HCT116 (cell line): ENCODE measurements around the gene TMEM132C. TPM values are rescaled to one million over a fixed set of nuclear protein-coding genes. Genes with fewer than 3 reads are reported as not detected.

Experiments
- ATAC-seq: fragments of 200-7000 bp; cut with Tn5 transposase; 2 replicates; pipeline ENCODE4 v1.9.1; 2020; ENCODE audit warnings: mild to moderate bottlenecking, moderate library complexity
- BruUV-seq: library from RNA; stranded (reverse); fragments of 400-500 nt; replicated peaks from 2 replicates; lab custom pipeline; 2021; lab: Mats Ljungman, UMichigan
- CTCF ChIA-PET: fragments of 300-600 bp; sonication (Branson Sonifier 250); formaldehyde crosslinking; loops from one replicate; lab custom pipeline; 2021; ENCODE audit warnings: antibody characterized with exemption; lab: Charles Lee
- POLR2A ChIA-PET: fragments of 300-600, 350-600 bp; sonication (Branson Sonifier 250); formaldehyde crosslinking; loops from one replicate; lab custom pipeline; 2021; ENCODE audit warnings: antibody characterized with exemption; lab: Charles Lee
- RAD21 ChIA-PET, 2 experiments: fragments of 300-600 bp; sonication (Branson Sonifier 250); formaldehyde crosslinking; loops; one replicate each; lab custom pipeline; 2023; ENCODE audit warnings: low total read pairs in 2 of 2; ENCODE audit not compliant: uncharacterized antibody in 2 of 2, unreplicated experiment in 2 of 2, low non-redundant PET in 1 of 2; lab: Charles Lee
- DNase-seq: peaks from one replicate; pipeline ENCODE4 v3.0.0-alpha.2; 2010; ENCODE audit warnings: low read depth, low spot score
- H2AFZ ChIP-seq: fragments of 200-600 bp; shearing (Covaris generic), sonication (generic); 2 replicates; pipeline ENCODE4 v1.6.1; 2017; ENCODE audit warnings: low read depth, mixed run types, mixed read lengths, antibody characterized with exemption, low read length; ENCODE audit not compliant: poor library complexity, severe bottlenecking
- H3K27ac ChIP-seq: 2 replicates; pipeline ENCODE4 v1.5.1; 2012; ENCODE audit warnings: low read depth, low read length
- H3K27me3 ChIP-seq: fragments of 200-600 bp; sonication (generic); 2 replicates; pipeline ENCODE4 v1.6.1; 2016; ENCODE audit warnings: mixed run types, low read length, mixed read lengths; ENCODE audit not compliant: insufficient read depth
- H3K36me3 ChIP-seq, 2 experiments: fragments of 200-500 bp in 1 of 2; fragments of 200-600 bp in 1 of 2; sonication (Bioruptor generic) in 1 of 2; sonication (generic) in 1 of 2; 2 replicates each; pipeline versions ENCODE4 v1.5.1 to v1.6.1; 2014 to 2016; ENCODE audit warnings: low read length in 2 of 2, inconsistent platforms in 1 of 2, mixed read lengths in 1 of 2, mixed run types in 1 of 2; ENCODE audit not compliant: insufficient read depth in 2 of 2, control insufficient read depth in 1 of 2
- H3K4me1 ChIP-seq, 2 experiments: fragments of 200-600 bp in 1 of 2; sonication (generic) in 1 of 2; 2 replicates each; pipeline versions ENCODE4 v1.5.1 to v1.6.1; 2012 to 2017; ENCODE audit warnings: low read length in 2 of 2, inconsistent platforms in 1 of 2, mild to moderate bottlenecking in 1 of 2, mixed read lengths in 1 of 2, mixed run types in 1 of 2, moderate library complexity in 1 of 2; ENCODE audit not compliant: insufficient read depth in 2 of 2, control insufficient read depth in 1 of 2
- H3K4me2 ChIP-seq: fragments of 200-600 bp; sonication (generic); 2 replicates; pipeline ENCODE4 v1.6.1; 2017; ENCODE audit warnings: mixed run types, low read length, mixed read lengths
- H3K4me3 ChIP-seq, 2 experiments: fragments of 200-600 bp in 1 of 2; sonication (generic) in 1 of 2; replicated peaks in 1 of 2; 2 replicates each; pipeline ENCODE4 v1.5.1; 2011 to 2016; ENCODE audit warnings: low read length in 2 of 2, control low read depth in 1 of 2, low read depth in 1 of 2, mild to moderate bottlenecking in 1 of 2, mixed read lengths in 1 of 2, mixed run types in 1 of 2
- H3K79me2 ChIP-seq: fragments of 200-600 bp; sonication (generic); 2 replicates; pipeline ENCODE4 v1.6.1; 2017; ENCODE audit warnings: mild to moderate bottlenecking, mixed run types, low read length, moderate library complexity, mixed read lengths; ENCODE audit not compliant: insufficient read depth
- H3K9ac ChIP-seq: fragments of 200-600 bp; sonication (generic); 2 replicates; pipeline ENCODE4 v1.6.1; 2016; ENCODE audit warnings: low read length, mixed read lengths
- H3K9me2 ChIP-seq: fragments of 200-600 bp; sonication (generic), shearing (Covaris generic); 2 replicates; pipeline ENCODE4 v1.6.1; 2017; ENCODE audit warnings: mixed run types, mild to moderate bottlenecking, moderate library complexity; ENCODE audit not compliant: insufficient read depth
- H3K9me3 ChIP-seq, 2 experiments: fragments of 200-500 bp in 1 of 2; fragments of 200-600 bp in 1 of 2; sonication (Bioruptor generic) in 1 of 2; sonication (generic) in 1 of 2; 2 replicates each; pipeline ENCODE4 v1.6.1; 2014 to 2017; ENCODE audit warnings: low read length in 2 of 2, mixed read lengths in 2 of 2, inconsistent platforms in 1 of 2, low read depth in 1 of 2, mild to moderate bottlenecking in 1 of 2, mixed run types in 1 of 2, moderate library complexity in 1 of 2; ENCODE audit not compliant: control insufficient read depth in 1 of 2, insufficient read depth in 1 of 2
- H4K20me1 ChIP-seq: fragments of 200-600 bp; sonication (generic), shearing (Covaris generic); 2 replicates; pipeline ENCODE4 v1.6.1; 2017; ENCODE audit warnings: mixed run types, mild to moderate bottlenecking, moderate library complexity; ENCODE audit not compliant: insufficient read depth
- ELF1 ChIP-seq: IDR thresholded peaks from 2 replicates; pipeline ENCODE4 v1.6.1; 2012; ENCODE audit warnings: low read depth, borderline replicate concordance
- FOSL1 ChIP-seq: IDR thresholded peaks from 2 replicates; pipeline ENCODE4 v1.6.1; 2012; ENCODE audit warnings: low read depth
- JUND ChIP-seq: IDR thresholded peaks from 2 replicates; pipeline ENCODE4 v1.6.1; 2012
- POLR2A ChIP-seq: IDR thresholded peaks from 2 replicates; pipeline ENCODE4 v1.7.0; 2011; ENCODE audit warnings: borderline replicate concordance; ENCODE audit not compliant: insufficient read depth, insufficient read length; ENCODE audit errors: extremely low read depth
- RAD21 ChIP-seq: IDR thresholded peaks from 2 replicates; pipeline ENCODE4 v1.6.1; 2012; ENCODE audit warnings: low read depth, mild to moderate bottlenecking
- TCF7L2 ChIP-seq: IDR thresholded peaks from 2 replicates; pipeline ENCODE4 v1.7.0; 2011; ENCODE audit warnings: borderline replicate concordance, inconsistent platforms; ENCODE audit not compliant: insufficient read depth, insufficient read length; ENCODE audit errors: extremely low read depth
- intact Hi-C: fragments of 100-400 bp; cut with micrococcal nuclease; formaldehyde crosslinking; loops from 2 replicates; pipeline ENCODE4 v1.10.0; 2022
- total RNA-seq: library from RNA; stranded (reverse); gene quantifications from one replicate; pipeline ENCODE4 v1.2.1, GENCODE V29; 2021; ENCODE audit not compliant: unreplicated experiment
- TF ChIP-seq, protein P1 (sequence below): IDR thresholded peaks from 2 replicates; pipeline ENCODE4 v1.6.1; 2012; ENCODE audit warnings: low read depth
- TF ChIP-seq, protein P2 (sequence below), 3 experiments: fragments of 200-600 bp in 1 of 3; sonication (generic) in 1 of 3; IDR thresholded peaks in 2 of 3; conservative IDR thresholded peaks in 1 of 3; 2 replicates each; pipeline ENCODE4 v1.5.1; 2012 to 2017; ENCODE audit warnings: low read depth in 2 of 3, low read length in 2 of 3, antibody characterized with exemption in 1 of 3, borderline replicate concordance in 1 of 3, control low read depth in 1 of 3, mild to moderate bottlenecking in 1 of 3, mixed read lengths in 1 of 3, mixed run types in 1 of 3, moderate library complexity in 1 of 3; ENCODE audit not compliant: insufficient read depth in 1 of 3

Gene TMEM132C
- total RNA-seq, 1 experiment from 2014 or later = not detected

- Histone ChIP-seq H3K9me2 (no peaks in the 10 kb centered on the region), H4K20me1 (no peaks in the 10 kb centered on the region), H3K27me3 (no peaks in the 10 kb centered on the region), H3K4me1 (no peaks in the 10 kb centered on the region), H3K9me3 (peaks cover 5 to 7% of the 10 kb centered on the region in 2 experiments; a peak in 3 of 4 replicates), H2AFZ (no peak overlapping the region), H3K27ac (no peak overlapping the region), H3K79me2 (no peaks in the 10 kb centered on the region), H3K4me3 (no peak overlapping the region), H3K9ac (no peak overlapping the region), H3K4me2 (no peak overlapping the region), H3K36me3 (no peaks in the 10 kb centered on the region)
- intact Hi-C loops = no loop called here
- ATAC-seq (no peak), DNase-seq (no peak)
- POLR2A ChIA-PET = no interaction called here
- CTCF ChIA-PET = no interaction called here
- RAD21 ChIA-PET = no interaction called here
- no TSS peak for BruUV-seq
- no peak for TF ChIP-seq FOSL1
- TF ChIP-seq, protein P1, sequence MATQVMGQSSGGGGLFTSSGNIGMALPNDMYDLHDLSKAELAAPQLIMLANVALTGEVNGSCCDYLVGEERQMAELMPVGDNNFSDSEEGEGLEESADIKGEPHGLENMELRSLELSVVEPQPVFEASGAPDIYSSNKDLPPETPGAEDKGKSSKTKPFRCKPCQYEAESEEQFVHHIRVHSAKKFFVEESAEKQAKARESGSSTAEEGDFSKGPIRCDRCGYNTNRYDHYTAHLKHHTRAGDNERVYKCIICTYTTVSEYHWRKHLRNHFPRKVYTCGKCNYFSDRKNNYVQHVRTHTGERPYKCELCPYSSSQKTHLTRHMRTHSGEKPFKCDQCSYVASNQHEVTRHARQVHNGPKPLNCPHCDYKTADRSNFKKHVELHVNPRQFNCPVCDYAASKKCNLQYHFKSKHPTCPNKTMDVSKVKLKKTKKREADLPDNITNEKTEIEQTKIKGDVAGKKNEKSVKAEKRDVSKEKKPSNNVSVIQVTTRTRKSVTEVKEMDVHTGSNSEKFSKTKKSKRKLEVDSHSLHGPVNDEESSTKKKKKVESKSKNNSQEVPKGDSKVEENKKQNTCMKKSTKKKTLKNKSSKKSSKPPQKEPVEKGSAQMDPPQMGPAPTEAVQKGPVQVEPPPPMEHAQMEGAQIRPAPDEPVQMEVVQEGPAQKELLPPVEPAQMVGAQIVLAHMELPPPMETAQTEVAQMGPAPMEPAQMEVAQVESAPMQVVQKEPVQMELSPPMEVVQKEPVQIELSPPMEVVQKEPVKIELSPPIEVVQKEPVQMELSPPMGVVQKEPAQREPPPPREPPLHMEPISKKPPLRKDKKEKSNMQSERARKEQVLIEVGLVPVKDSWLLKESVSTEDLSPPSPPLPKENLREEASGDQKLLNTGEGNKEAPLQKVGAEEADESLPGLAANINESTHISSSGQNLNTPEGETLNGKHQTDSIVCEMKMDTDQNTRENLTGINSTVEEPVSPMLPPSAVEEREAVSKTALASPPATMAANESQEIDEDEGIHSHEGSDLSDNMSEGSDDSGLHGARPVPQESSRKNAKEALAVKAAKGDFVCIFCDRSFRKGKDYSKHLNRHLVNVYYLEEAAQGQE = no peak
- TF ChIP-seq TCF7L2 = no peak
- TF ChIP-seq ELF1 = no peak
- TF ChIP-seq, protein P2, sequence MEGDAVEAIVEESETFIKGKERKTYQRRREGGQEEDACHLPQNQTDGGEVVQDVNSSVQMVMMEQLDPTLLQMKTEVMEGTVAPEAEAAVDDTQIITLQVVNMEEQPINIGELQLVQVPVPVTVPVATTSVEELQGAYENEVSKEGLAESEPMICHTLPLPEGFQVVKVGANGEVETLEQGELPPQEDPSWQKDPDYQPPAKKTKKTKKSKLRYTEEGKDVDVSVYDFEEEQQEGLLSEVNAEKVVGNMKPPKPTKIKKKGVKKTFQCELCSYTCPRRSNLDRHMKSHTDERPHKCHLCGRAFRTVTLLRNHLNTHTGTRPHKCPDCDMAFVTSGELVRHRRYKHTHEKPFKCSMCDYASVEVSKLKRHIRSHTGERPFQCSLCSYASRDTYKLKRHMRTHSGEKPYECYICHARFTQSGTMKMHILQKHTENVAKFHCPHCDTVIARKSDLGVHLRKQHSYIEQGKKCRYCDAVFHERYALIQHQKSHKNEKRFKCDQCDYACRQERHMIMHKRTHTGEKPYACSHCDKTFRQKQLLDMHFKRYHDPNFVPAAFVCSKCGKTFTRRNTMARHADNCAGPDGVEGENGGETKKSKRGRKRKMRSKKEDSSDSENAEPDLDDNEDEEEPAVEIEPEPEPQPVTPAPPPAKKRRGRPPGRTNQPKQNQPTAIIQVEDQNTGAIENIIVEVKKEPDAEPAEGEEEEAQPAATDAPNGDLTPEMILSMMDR (IDR thresholded peaks at IDR 0.05 in 2 of 3, conservative IDR thresholded peaks at IDR 0.05 in 1 of 3; ENCODE audit: borderline replicate concordance in 1 of 3, insufficient read depth in 1 of 3, low read depth in 2 of 3, low read length in 2 of 3) = no peak
- TF ChIP-seq JUND = no peak
- TF ChIP-seq RAD21 = no peak
- TF ChIP-seq POLR2A = no peak
Observed at GRCh38 chr12:128228581-128228980, 38.4 kb upstream of the TMEM132C start.
